Type B pancreatic cell (in vitro differentiated cells): ENCODE results near the gene UCN2. TPM values are rescaled to one million over a fixed set of nuclear protein-coding genes. Genes with fewer than 3 reads are reported as not detected.

Source experiments
- DNase-seq: peaks from one replicate; pipeline ENCODE4 v3.0.0; 2021; ENCODE audit warnings: mixed read lengths; ENCODE audit not compliant: unreplicated experiment; ENCODE audit errors: extremely low spot score
- H3K27ac Mint-ChIP-seq: 2 replicates; pipeline ENCODE4 v1.8.0; 2021; ENCODE audit warnings: mild to moderate bottlenecking, mixed read lengths
- H3K27me3 Mint-ChIP-seq: 2 replicates; pipeline ENCODE4 v1.8.0; 2021; ENCODE audit warnings: mixed read lengths
- H3K36me3 Mint-ChIP-seq: 2 replicates; pipeline ENCODE4 v1.8.0; 2021; ENCODE audit warnings: mixed read lengths
- H3K4me1 Mint-ChIP-seq: one replicate; pipeline ENCODE4 v1.8.0; 2021; ENCODE audit warnings: mixed read lengths; ENCODE audit not compliant: unreplicated experiment
- H3K4me3 Mint-ChIP-seq: 2 replicates; pipeline ENCODE4 v1.8.0; 2021; ENCODE audit warnings: mild to moderate bottlenecking, mixed read lengths
- H3K9me3 Mint-ChIP-seq: 2 replicates; pipeline ENCODE4 v1.8.0; 2021; ENCODE audit warnings: mixed read lengths
- CTCF ChIP-seq: fragments of 200-600 bp; sonication (generic); conservative IDR thresholded peaks from 2 replicates; pipeline ENCODE4 v1.5.0; 2021; ENCODE audit warnings: antibody characterized with exemption, mild to moderate bottlenecking
- total RNA-seq: library from RNA; stranded (reverse); gene quantifications from 2 replicates; pipeline ENCODE4 v1.2.1, GENCODE V29; 2021; ENCODE audit warnings: low replicate concordance

Gene UCN2
- total RNA-seq, 1 donor from 2014 or later = 0.72 TPM

GRCh38 chr3:48596676-48597407, 33.3 kb upstream of the UCN2 start:
- DNase-seq = no peak
- Mint-ChIP-seq H3K9me3 (no peaks in the 10 kb centered on the region), H3K36me3 (peaks cover 9% of the 10 kb centered on the region), H3K4me1 (peaks cover 32% of the 10 kb centered on the region), H3K27ac (peak overlapping the region; percentile 84), H3K27me3 (peaks cover 3% of the 10 kb centered on the region), H3K4me3 (peak overlapping the region; percentile 12)
- TF ChIP-seq CTCF = no peak

GRCh38 chr3:48596157-48596556, 32.6 kb upstream of the UCN2 start:
- no peak for TF ChIP-seq CTCF
- Mint-ChIP-seq H3K27me3 (peaks cover 3% of the 10 kb centered on the region), H3K4me1 (peaks cover 32% of the 10 kb centered on the region), H3K9me3 (no peaks in the 10 kb centered on the region), H3K27ac (peak overlapping the region; percentile 75), H3K4me3 (peak overlapping the region; percentile 41), H3K36me3 (peaks cover 9% of the 10 kb centered on the region)
- no peak for DNase-seq

- TF ChIP-seq CTCF = no peak
- DNase-seq = no peak
- H3K4me3 Mint-ChIP-seq = peak overlapping the region; percentile 41
- H3K9me3 Mint-ChIP-seq = no peaks in the 10 kb centered on the region
- H3K27ac Mint-ChIP-seq = peak overlapping the region; percentile 75
- H3K36me3 Mint-ChIP-seq = peaks cover 13% of the 10 kb centered on the region
- peaks cover 32% of the 10 kb centered on the region for H3K4me1 Mint-ChIP-seq
- H3K27me3 Mint-ChIP-seq = peaks cover 3% of the 10 kb centered on the region
Observed at GRCh38 chr3:48595526-48596121, 32.0 kb upstream of the UCN2 start.

GRCh38 chr3:48595075-48595525, 31.5 kb upstream of the UCN2 start, which contains the start of gene COL7A1:
Gene COL7A1 (minus strand): TSS chr3:48595329. CDS start chr3:48595159, 170 bp downstream.
- peak within 1 kb of the TSS; percentile 41 for H3K4me3 Mint-ChIP-seq
- H3K27me3 Mint-ChIP-seq = peaks cover 3% of the 10 kb centered on the region
- H3K9me3 Mint-ChIP-seq = no peaks in the 10 kb centered on the region
- no peak for DNase-seq
- no peak for TF ChIP-seq CTCF
- H3K36me3 Mint-ChIP-seq = peaks cover 13% of the 10 kb centered on the region
- H3K4me1 Mint-ChIP-seq = peaks cover 32% of the 10 kb centered on the region
- H3K27ac Mint-ChIP-seq = peak within 1 kb of the TSS; percentile 75

GRCh38 chr3:48594417-48595049, 31.0 kb upstream of the UCN2 start:
- no peak for DNase-seq
- Mint-ChIP-seq H3K36me3 (peaks cover 13% of the 10 kb centered on the region), H3K4me1 (peaks cover 32% of the 10 kb centered on the region), H3K27me3 (peaks cover 3% of the 10 kb centered on the region), H3K9me3 (no peaks in the 10 kb centered on the region), H3K4me3 (no peak overlapping the region), H3K27ac (no peak overlapping the region)
- no peak for TF ChIP-seq CTCF
